Fibroblast of the aortic adventitia (primary cell): Measurements from ENCODE around the gene CKS1B. TPM values are rescaled to one million over a fixed set of nuclear protein-coding genes. Genes with fewer than 3 reads are reported as not detected.
A peak's percentile ranks its signal among the peaks of the same experiment; 100 is the strongest.
"Not testable (repeated sequence)": the region's sequence is repeated elsewhere in the genome, so short reads cannot be mapped to it uniquely, and the experiment has no call there.

Source experiments
- DNase-seq: peaks from one replicate; pipeline ENCODE4 v3.0.0-alpha.2; 2010; ENCODE audit warnings: low read depth
- H3K4me3 ChIP-seq: 2 replicates; pipeline ENCODE4 v1.5.1; 2011; ENCODE audit warnings: low read depth, mild to moderate bottlenecking, control low read depth, low read length, moderate library complexity
- CTCF ChIP-seq: IDR thresholded peaks from 2 replicates; pipeline ENCODE4 v1.5.1; 2011; ENCODE audit warnings: mild to moderate bottlenecking, low read length, control low read depth, inconsistent platforms; ENCODE audit not compliant: insufficient read depth
- total RNA-seq: library from RNA; depleted of rRNA; stranded (reverse); fragments of >200 nt; gene quantifications from 2 replicates; pipeline ENCODE4 v1.2.3, GENCODE V29; 2012; ENCODE audit warnings: low replicate concordance

CKS1B gene
- total RNA-seq, 1 donor: 80.7 TPM

DNA sequence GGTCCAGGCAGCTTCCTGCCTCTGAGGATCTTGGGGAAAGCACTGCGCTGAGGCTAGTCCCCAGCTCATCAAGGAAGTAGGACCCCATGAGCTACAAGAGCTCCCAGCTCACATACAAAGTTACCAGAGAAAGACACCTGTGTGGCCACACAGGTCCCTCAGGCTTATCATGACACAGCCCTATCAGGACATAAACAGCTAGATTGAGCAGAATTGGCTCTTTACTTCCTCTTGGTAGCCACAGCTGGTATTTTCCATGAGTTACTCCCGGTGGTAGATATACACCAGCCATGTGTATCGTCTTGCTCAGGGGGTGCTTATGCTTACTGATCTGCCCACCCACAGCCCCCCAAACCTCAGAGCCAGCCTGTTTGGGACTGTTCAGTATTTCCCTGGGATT lies 20.1 kb downstream of the CKS1B start:
- no peak overlapping the region for H3K4me3 ChIP-seq
- no peak for DNase-seq
- TF ChIP-seq CTCF: no peak

- DNase-seq: peak; percentile 87
- peak; percentile 42 for TF ChIP-seq CTCF
- not testable (repeated sequence) for H3K4me3 ChIP-seq
Observed at GRCh38 chr1:154995301-154995983, 21.0 kb downstream of the CKS1B start.

GRCh38 chr1:154996966-154997701 lies 22.7 kb downstream of the CKS1B start:
- no peak overlapping the region for H3K4me3 ChIP-seq
- DNase-seq: no peak
- no peak for TF ChIP-seq CTCF

- no peak for DNase-seq
- no peak overlapping the region for H3K4me3 ChIP-seq
- no peak for TF ChIP-seq CTCF
Observed at GRCh38 chr1:154998201-154998780, 23.8 kb downstream of the CKS1B start.

- TF ChIP-seq CTCF: peak; percentile 96
- peak overlapping the region; percentile 37 for H3K4me3 ChIP-seq
- DNase-seq: peak; percentile 77
Observed at GRCh38 chr1:154998818-154999570, 24.5 kb downstream of the CKS1B start.

DNA sequence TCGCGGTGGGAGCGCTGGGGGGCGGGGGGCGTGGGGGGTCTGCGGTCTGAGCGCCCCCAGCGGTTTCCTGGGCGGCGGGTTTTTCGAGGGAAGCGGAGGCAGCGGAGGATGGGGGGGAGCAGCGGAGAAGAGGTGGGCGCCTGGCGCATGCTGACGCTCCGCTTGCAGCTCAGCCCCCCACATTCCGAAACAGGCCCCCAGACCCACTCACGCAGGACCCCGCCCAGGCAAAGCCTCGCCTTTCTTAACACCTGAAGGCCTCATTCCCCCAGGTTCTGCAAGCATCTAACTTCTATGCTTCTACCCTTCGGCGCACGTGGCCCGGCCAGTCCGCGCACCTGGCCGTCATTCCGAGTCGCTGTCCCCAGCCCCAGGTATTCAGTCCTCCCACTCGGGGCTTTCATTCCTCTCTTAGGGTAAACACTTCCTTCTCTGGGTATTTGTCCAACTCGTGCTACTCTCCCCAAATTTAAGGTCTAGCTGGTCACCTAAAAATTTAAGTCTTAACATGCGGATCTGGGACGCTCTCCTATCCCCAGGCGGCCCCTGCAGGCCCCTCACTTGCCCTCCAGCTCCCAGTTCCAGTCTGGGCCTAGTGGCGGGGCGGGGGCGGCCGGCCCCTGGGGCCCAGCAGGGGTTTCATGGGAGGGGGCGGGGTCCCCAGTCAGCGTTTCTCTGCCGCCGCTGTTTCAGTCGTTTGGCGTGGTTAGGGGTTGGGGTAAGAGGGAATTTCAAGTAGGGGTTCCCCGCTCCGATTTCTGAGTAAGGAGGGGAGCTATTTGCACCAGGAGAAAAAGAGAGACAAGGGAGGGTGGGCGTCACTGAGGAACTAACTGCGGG lies 25.3 kb downstream of the CKS1B start:
- no peak for TF ChIP-seq CTCF
- DNase-seq: no peak
- H3K4me3 ChIP-seq: peak overlapping the region; percentile 79
